HG02610 (cell line): Measurements from ENCODE around the gene GIMAP6.
"Not testable (repeated sequence)": the region's sequence is repeated elsewhere in the genome, so short reads cannot be mapped to it uniquely, and the experiment has no call there.

Source experiments
- ATAC-seq: cut with Tn5 transposase; IDR thresholded peaks from one replicate; pipeline ENCODE4 v1.9.1; 2021; ENCODE audit warnings: mild to moderate bottlenecking, moderate library complexity; ENCODE audit not compliant: unreplicated experiment

Gene GIMAP6

GRCh38 chr7:150586785-150587152 is 45.4 kb downstream of the GIMAP6 start:
- ATAC-seq: no peak

GRCh38 chr7:150586068-150586784 is 46.0 kb downstream of the GIMAP6 start:
- no peak for ATAC-seq

DNA sequence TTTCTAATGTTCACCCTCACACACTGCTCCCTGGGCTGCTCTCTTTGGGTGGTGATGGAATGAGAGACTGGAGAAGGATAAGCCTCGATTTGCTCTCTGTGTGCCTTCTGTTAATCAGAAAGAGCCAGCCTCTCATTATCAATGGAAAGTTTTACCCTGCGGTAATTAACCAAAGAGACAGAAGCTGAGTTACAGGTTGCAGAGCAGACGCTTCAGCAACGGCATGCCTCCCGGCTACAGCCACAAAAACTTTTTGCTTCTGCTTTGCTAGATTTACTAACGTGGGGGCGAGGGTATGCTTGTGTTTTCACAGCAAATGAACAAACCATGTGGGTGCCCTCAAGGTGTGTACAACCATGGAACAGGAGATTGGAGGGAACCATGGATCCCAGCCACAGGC is 47.0 kb downstream of the GIMAP6 start:
- no peak for ATAC-seq

DNA sequence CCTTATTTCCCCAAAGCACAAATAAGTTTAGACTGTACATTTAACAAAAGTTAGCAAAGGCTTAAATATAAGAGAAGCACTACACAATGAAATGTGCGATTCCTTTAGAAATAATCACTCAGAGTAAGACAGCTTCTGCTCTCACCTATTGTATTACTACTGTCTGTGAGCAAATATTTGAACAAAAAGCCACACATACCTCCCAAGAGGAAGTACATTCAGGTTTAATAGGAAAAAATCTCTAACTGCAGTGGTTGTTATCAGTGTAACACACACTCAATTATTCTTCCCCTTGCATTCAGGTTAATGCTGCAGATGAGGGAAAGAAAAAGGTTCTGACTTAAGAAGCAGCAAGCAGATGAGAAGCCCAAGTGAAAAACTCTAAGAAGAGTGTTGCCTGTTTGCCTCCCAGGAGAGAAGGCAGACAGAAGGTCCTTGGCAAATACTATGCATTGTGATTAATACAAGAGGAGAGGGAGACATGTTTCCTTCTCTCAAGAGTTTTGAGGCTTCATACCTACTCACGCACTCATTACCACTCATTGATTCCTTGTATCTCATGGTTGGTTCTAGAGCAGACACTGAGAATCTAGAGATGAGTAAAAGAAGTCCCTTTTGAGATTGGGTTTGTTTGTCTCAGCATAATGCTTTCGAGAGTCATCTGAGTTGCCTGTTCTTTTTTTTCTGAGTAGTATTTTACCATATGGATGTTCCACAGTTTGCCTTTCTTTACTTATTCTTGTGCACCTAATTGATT is 51.4 kb downstream of the GIMAP6 start:
- no peak for ATAC-seq

- not testable (repeated sequence) for ATAC-seq
These were observed 52.1 kb downstream of the GIMAP6 start for GRCh38 chr7:150579979-150580637.
